GM21717 (cell line): Measurements from ENCODE around the gene RAPGEF2.
A peak's percentile ranks its signal among the peaks of the same experiment; 100 is the strongest.
"Not testable (repeated sequence)": the region's sequence is repeated elsewhere in the genome, so short reads cannot be mapped to it uniquely, and the experiment has no call there.

ENCODE experiments used
- ATAC-seq: cut with Tn5 transposase; IDR thresholded peaks from one replicate; pipeline ENCODE4 v1.9.1; 2021; ENCODE audit warnings: mild to moderate bottlenecking, moderate library complexity; ENCODE audit not compliant: unreplicated experiment

Gene RAPGEF2

DNA sequence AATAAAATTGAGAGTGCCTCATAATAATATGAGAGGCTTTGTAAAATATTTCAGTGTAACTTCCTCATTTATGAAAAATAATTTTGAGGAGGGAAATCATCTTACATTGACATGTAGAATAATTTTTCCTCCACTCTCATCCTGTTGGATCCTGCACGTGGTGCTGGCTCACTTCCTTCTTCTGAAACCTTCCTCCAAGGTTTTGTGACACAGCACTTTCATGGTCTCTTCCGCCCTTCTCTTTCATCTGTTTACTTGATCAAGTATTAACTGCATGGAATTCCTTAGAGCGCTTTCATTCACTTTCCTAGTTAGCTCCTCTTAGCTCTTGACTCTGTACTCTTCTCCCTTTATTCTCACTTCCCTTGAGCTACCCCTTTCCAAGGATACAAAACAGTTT lies 246.5 kb downstream of the RAPGEF2 start:
- no peak for ATAC-seq

DNA sequence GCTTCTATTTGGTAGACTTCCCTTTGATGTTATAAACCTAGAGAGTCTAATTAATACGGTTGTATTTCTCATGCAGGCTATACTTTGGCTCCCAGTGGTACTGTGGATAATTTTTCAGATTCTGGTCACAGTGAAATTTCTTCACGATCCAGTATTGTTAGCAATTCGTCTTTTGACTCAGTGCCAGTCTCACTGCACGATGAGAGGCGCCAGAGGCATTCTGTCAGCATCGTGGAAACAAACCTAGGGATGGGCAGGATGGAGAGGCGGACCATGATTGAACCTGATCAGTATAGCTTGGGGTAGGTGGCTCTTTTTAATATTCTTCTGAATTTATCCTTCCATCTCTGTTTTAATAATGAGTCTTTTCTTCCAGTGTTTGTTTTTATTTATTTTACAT lies 249.7 kb downstream of the RAPGEF2 start:
- no peak for ATAC-seq

DNA sequence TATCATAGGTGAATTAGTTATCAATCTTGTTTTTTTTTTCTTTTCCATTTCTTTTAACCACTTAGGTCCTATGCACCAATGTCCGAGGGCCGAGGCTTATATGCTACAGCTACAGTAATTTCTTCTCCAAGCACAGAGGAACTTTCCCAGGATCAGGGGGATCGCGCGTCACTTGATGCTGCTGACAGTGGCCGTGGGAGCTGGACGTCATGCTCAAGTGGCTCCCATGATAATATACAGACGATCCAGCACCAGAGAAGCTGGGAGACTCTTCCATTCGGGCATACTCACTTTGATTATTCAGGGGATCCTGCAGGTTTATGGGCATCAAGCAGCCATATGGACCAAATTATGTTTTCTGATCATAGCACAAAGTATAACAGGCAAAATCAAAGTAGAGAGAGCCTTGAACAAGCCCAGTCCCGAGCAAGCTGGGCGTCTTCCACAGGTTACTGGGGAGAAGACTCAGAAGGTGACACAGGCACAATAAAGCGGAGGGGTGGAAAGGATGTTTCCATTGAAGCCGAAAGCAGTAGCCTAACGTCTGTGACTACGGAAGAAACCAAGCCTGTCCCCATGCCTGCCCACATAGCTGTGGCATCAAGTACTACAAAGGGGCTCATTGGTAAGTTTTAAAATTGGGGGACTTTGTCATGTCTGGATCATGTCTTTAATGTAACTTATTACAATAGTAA lies 250.7 kb downstream of the RAPGEF2 start:
- ATAC-seq: no peak

DNA sequence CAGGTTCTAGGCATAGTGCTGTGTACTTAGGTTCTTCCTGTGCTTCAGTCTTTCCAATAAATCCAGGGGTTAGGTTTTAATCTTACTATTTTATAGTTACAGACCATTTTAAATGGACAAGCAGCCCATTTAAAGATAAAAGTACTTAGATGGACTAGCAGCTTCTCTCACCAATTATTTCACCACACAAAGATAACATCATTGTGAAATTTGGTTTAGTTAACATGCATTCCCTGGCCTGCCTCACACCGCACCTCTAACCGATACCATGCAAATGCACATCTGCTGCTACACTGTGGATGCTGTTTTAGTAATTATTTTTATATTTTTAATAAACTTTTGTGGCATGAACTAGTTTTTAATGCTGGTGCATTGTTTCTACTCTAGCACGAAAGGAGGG lies 252.6 kb downstream of the RAPGEF2 start:
- no peak for ATAC-seq

DNA sequence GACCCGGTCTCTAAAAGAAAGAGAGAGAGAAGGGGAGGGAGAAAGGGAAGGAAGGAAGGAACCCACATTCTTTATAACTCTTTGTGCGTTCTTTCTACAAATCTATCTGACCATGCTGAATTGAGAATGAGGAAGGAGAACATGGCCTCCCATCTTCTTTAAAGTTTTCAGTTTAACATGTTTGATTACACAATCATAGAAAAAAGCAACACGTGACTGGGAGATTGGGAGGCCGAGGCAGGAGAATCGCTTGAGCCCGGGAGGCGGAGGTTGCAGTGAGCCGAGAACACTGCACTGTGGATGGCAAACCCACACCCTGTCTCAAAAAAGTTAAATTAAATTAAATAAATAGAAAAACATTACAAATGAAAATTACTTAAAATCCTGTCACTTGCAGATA lies 254.5 kb downstream of the RAPGEF2 start:
- ATAC-seq: no peak

DNA sequence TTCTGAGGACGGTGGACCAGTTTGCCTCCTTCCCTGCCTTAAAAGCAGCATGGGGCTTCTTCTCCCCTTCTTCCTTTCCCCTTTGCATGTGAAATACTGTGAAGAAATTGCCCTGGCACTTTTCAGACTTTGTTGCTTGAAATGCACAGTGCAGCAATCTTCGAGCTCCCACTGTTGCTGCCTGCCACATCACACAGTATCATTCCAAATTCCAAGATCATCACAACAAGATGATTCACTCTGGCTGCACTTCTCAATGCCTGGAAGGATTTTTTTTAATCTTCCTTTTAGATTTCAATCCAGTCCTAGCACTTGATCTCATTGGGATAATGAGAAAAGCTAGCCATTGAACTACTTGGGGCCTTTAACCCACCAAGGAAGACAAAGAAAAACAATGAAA lies 255.3 kb downstream of the RAPGEF2 start:
- ATAC-seq: no peak

DNA sequence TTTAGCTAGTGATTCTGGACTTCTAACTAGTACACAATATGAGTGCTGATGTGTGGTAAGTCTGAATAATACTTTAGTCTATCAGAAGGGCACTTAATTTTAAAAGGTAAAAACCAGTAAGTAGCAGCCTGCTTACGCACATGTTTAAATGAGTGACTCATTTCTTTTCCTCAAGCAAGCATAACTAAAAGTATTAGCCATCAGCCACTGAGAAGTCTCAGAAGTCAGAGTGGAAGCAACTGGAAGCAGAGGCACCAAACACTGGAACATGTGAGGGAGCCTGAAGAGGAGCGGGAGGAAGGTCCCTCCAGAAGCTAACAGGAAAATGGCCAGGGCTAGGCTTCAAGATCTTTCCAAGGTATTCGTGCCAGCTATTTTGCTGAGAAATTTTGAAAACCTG lies 257.7 kb downstream of the RAPGEF2 start:
- ATAC-seq: no peak

DNA sequence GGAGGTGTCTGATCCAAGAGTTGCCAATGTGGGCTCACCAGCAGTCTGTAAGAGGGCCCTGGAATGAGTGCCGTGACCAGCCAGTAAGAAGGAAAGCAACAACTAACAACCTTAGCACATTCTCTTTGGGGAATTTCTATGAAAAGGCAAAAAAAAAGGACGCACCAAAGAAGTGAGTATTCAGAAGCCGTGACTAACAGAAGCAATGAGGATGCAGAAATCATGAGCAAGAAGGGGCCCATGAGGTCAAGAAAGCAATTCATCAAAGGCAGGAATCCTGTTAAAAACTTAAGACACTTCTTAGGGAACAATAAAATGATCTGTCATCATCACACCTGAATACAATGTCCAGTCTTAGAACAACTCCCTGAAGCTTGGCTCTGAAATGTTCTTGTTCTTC lies 260.5 kb downstream of the RAPGEF2 start:
- ATAC-seq: no peak

DNA sequence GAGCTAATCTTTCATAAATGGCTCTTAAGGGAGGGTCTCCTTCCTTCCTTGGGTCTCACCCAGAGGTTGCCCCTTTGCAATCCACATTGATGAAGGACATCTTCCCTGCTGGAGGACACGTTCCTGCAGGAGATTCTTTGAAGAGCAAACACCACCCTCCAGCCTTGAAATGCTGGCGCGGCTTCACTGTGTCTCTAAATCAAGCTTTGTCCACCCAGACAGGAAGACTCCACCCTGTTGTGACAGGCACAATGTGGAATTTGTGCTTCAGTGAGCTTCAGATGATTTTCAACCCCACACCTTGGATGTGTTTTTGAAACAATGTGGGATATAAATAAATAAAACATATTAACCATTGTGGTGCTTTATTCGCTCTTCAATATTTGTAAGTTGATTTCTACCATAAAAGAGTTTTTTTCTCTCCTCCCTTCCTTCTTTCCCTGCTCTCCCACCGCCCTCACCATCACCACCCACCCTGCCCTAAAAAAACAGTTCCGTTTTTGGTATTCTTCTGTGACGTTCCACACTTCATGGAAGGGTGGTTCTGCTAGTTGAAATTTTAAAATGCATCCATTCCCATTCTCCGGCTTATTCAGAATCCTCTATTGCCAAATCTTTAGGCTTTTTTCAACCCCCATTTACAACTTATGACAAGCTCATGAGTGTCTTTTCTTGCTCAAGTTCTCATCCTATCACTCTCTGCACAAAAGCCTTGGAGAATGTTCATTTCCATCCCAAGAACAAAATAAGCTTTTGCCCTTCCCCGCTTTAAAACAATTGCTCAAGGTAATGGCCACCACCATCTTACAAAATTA lies 264.3 kb downstream of the RAPGEF2 start:
- no peak for ATAC-seq

DNA sequence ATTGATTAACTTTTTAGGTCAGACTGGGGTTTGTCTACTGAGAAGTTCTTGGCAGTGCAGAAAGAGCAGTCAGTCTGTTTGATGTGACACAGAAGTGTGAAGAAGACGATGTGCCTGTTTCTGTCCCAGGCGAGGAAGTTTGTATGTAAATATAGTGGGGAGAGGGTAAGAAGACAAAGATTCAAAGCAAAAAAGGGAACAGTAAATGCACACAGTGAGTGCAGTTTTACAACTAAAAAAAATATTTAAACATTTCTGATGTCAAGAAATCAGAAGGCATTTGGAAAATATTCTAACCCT lies 264.9 kb downstream of the RAPGEF2 start:
- peak; percentile 74 for ATAC-seq

DNA sequence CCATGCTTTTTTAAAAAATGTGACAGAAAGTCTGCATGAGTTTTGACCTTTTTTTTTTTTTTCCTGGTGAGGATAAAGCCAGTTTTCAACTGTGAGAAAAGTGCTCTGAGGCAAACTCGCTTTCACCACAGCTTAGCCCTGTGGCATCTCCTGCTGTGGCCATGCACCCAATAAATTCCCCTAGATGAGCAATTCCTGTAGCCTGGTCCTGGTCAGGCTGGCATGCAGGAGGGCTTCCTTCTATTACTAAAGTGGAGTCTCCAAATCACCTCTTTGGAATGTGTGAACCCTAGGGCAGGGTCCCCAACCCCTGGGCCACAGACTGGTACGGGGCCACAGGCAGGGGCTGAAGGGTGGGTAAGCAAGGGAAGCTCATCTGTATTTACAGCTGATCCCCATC lies 265.4 kb downstream of the RAPGEF2 start:
- ATAC-seq: no peak

DNA sequence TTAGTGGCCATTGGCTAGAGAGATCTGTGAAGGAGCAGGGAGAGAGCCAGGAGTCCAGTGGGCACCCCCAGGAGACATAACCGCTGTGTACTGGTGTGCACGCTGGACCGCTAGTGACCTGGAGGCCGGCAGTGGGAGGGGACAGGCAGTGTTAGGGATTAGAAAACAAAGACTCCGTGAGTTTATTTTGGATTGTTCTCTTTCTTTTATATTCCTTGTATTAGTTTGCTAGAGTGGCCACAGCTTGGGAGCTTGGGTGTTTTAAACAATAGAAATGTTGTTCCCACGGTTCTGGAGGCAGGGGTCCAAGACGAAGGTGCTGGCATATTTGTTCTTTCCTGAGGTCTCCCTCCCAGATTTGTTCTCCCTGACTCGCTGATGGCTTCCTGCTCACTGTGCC lies 266.4 kb downstream of the RAPGEF2 start:
- ATAC-seq: no peak

DNA sequence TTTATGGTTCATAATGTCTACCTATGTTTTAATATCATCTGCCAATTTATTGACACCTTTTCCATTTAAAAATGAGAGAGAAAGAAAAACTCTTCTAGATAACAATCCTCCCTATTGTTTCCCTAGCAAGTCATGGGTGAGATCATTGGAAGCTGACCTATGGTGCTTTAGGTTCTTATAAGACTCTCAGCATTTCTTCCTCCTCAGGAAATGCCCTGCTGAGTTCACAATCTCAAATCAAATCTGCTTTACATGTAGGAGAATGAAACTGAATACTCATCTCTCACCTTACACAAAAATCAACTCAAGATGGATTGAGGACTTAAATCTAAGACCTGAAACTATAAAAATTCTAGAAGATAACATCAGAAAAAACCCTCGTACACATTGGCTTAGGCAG lies 267.4 kb downstream of the RAPGEF2 start:
- no peak for ATAC-seq

DNA sequence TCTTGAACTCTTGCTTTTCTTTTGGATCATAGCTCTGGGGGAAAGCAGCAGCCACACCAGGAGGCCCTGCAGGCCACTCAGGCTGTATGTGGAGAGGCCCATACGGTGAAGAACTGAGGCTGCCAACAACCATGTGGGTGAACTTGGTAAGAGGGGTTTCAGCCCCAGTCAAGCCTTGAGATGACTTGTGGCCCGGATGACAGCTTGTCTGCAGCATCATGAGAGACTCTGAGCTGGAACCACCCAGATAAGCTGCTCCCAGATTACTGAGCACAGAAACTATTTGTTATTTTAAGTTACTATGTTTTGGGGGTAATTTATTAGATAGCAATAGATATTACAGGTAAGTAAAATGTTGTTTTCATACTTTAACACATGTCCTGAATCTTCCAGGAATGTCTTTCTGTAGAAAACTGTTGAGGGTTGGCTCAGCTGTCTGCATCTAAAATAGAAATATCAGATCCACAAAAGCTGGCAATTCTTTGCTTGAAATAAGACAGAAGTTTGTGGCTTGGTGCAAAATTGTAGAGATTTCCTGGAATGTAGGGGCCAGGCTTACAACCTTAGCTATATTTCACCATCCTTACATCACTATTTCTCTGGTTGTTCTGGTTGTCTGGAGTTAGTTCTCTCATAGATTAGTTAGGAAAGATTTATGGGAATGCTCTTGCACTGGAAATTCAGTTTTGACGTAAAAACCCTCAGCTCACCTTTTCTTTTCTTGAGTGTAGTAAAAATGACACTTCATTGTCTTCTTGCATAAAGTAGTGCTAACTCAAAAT lies 272.1 kb downstream of the RAPGEF2 start:
- no peak for ATAC-seq

DNA sequence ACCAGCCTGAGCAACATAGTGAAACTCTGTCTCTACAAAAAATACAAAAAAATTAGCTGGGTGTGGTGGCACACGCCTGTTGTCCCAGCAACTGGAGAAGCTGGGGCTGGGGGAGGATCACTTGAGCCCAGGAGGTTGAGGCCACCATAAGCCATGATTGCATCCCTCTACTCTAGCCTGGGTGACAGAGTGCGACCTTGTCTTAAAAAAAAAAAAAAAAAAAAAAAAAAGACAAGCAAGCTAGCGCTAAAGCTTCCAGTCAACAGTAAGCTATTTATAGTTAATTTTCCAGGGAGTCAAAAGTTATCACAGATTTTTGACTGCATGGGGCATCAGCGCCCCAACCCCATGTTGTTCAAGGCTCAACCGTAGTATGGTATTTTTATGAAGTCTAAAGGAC lies 273.4 kb downstream of the RAPGEF2 start:
- no peak for ATAC-seq

DNA sequence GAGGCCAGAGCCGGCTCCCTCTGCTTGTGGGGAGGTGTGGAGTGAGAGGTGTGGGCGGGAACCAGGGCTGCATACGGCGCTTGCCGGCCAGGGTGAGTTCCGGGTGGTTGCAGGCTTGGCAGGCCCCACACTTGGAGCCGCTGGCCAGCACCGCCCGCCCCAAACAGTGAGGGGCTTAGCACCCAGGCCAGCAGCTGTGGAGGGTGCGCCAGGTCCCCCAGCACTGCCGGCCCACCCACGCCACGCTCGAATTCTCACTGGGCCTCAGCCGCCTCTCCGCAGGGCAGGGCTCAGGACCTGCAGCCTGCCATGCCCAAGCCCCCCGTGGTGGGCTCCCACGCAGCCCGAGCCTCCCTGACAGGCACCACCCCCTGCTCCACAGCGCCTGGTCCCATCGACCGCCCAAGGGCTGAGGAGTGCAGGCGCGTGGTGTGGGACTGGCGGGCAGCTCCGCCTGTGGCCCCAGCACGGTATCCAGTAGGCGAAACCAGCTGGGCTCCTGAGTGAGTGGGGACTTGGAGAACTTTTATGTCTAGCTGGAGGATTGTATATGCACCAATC lies 275.3 kb downstream of the RAPGEF2 start:
- no peak for ATAC-seq

DNA sequence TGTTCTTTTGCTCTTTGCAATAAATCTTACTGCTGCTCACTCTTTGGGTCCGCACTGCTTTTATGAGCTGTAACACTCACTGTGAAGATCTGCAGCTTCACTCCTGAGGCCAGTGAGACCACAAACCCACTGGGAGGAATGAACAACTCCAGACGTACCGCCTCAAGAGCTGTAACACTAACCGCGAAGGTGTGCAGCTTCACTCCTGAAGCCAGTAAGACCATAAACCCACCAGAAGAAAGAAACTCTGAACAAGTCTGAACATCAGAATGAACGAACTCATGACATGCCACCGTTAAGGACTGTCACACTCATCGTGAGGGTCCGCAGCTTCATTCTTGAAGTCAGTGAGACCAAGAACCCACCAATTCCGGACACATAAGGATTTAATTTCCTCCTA lies 276.2 kb downstream of the RAPGEF2 start:
- not testable (repeated sequence) for ATAC-seq

DNA sequence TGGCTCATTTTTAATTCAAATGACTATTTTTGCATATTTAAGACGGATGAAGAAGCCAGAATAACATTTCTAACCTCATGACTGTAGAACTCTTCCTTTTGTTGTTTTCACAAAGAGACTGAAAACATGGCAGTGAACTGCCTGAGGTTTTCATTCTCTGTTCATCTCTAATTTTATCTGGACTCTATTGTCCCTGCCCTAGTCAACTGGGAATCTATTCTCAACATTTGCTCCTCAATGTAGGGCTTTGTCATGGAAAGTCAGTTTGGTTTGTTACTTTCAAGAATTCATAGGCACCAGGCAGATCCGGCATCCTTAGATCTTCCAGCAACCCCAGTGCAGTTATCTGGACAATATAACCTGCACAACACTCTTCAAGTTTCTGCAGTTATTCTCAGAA lies 277.0 kb downstream of the RAPGEF2 start:
- no peak for ATAC-seq

DNA sequence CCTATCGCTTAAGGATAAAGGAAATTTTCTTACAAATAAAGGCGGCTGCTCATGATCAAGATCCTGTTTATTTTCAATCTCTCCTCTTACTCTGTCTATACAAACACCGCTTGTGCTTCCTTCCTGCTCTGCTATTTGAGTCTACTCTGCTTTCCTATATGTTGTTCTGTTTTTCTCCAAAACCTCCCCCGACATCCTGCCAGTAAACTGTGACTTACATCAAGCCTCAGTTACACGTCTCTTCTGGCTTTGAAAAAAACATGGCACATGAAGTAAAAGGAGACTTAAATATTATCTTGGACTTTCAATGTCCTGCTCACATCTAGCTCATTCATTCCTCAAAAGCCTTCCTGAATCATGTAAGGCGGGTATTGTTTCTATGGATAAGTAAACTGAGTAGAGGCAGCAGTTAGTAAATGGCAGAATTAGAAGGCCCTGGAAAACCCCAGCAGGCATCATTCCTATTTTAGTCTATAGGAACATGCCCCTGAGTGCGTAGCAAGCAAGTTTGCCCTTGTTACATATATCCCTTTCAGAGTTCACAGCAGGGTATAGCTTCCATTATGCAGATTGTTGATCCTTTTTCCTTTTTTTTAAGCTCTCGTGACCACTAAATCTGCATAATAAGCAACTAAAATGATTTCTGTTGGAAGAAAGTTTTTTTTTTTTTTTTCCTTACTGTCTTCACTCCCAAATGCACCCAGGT lies 280.1 kb downstream of the RAPGEF2 start:
- ATAC-seq: peak; percentile 52

DNA sequence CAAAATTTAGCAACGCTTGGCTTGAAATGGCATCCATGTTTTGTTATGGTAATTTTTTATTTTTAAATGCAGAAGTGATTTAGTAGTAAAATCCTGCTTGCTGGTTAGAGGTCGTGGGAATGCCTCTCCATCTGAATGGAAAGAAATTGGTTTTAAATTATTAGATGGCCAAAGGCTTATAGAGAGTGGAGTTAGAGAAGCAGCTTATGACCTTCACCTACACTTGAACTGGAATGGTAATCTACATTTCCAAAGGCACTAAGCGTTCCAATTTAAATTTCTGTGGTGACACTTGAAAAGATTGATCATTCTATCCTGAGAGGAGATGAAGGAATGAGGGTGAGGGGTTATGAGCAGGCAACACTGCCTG lies 280.7 kb downstream of the RAPGEF2 start:
- no peak for ATAC-seq

DNA sequence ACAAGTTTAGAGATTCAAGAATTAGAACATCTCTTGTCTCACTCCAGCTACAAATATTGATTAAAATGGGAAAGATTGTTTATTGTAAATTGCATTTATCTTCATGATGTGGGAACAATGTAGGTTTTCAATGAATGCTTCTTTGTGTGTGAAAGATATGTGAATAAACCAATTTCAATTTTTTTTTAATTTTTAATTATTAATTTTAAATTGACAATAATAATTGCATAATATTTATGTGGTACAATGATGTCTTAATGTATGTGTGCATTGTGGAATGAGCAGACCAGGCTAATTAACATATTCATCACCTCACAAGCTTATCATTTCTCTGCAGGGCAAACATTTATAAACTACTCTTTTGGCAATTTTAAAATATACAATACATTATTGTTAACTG lies 281.1 kb downstream of the RAPGEF2 start:
- ATAC-seq: no peak
